ENCODE data around the gene HHAT. TPM values are rescaled to one million over a fixed set of nuclear protein-coding genes. Genes with fewer than 3 reads are reported as not detected.

HHAT gene
- total RNA-seq, 1 donor from 2014 or later, result 2.4 TPM

GRCh38 chr1:210662291-210663050, 333.8 kb downstream of the HHAT start:
- no peak for DNase-seq (ENCODE audit: low spot score in 2 of 2)
- FAIRE-seq, result no peak

GRCh38 chr1:210663730-210664573, 335.2 kb downstream of the HHAT start:
- DNase-seq (ENCODE audit: low spot score in 2 of 2) (no peak), FAIRE-seq (no peak)

GRCh38 chr1:210669951-210670350, 341.2 kb downstream of the HHAT start:
- FAIRE-seq (no peak), DNase-seq (ENCODE audit: low spot score in 2 of 2) (no peak)

GRCh38 chr1:210674151-210674550, 345.4 kb downstream of the HHAT start:
- no peak for DNase-seq (ENCODE audit: low spot score in 2 of 2)
- FAIRE-seq, result no peak

- FAIRE-seq, result no peak
Observed at GRCh38 chr1:210676539-210676938, 347.8 kb downstream of the HHAT start.

GRCh38 chr1:210677533-210677932, 348.8 kb downstream of the HHAT start:
- FAIRE-seq, result no peak
- DNase-seq (ENCODE audit: low spot score in 2 of 2), result no peak

More at GRCh38 chr1:210676539-210676938, 347.8 kb downstream of the HHAT start:
- no peak for DNase-seq (ENCODE audit: low spot score in 2 of 2)

GRCh38 chr1:210678306-210678705, 349.6 kb downstream of the HHAT start:
- DNase-seq (ENCODE audit: low spot score in 2 of 2), result no peak
- no peak for FAIRE-seq

- no peak for DNase-seq (ENCODE audit: low spot score in 2 of 2)
- FAIRE-seq, result no peak
Observed at GRCh38 chr1:210681158-210681557, 352.5 kb downstream of the HHAT start.

- FAIRE-seq (no peak), DNase-seq (ENCODE audit: low spot score in 2 of 2) (no peak)
Observed at GRCh38 chr1:210683403-210684047, 354.8 kb downstream of the HHAT start.

GRCh38 chr1:210684466-210685294, 356.0 kb downstream of the HHAT start:
- FAIRE-seq (no peak), DNase-seq (ENCODE audit: low spot score in 2 of 2) (no peak)

- DNase-seq (ENCODE audit: low spot score in 2 of 2) (no peak), FAIRE-seq (no peak)
Observed at GRCh38 chr1:210685295-210685650, 356.6 kb downstream of the HHAT start.

GRCh38 chr1:210686841-210687240, 358.1 kb downstream of the HHAT start:
- FAIRE-seq (no peak), DNase-seq (ENCODE audit: low spot score in 2 of 2) (no peak)

- no peak for FAIRE-seq
- no peak for DNase-seq (ENCODE audit: low spot score in 2 of 2)
Observed at GRCh38 chr1:210687582-210688279, 359.0 kb downstream of the HHAT start.

GRCh38 chr1:210688512-210689234, 360.0 kb downstream of the HHAT start:
- FAIRE-seq, result no peak

GRCh38 chr1:210689826-210690225, 361.1 kb downstream of the HHAT start:
- FAIRE-seq (no peak), DNase-seq (ENCODE audit: low spot score in 2 of 2) (no peak)

More at GRCh38 chr1:210688512-210689234, 360.0 kb downstream of the HHAT start:
- no peak for DNase-seq (ENCODE audit: low spot score in 2 of 2)

GRCh38 chr1:210690236-210690635, 361.5 kb downstream of the HHAT start:
- FAIRE-seq, result no peak

GRCh38 chr1:210691039-210691610, 362.4 kb downstream of the HHAT start:
- no peak for DNase-seq (ENCODE audit: low spot score in 2 of 2)
- FAIRE-seq, result no peak

More at GRCh38 chr1:210690236-210690635, 361.5 kb downstream of the HHAT start:
- no peak for DNase-seq (ENCODE audit: low spot score in 2 of 2)

- DNase-seq (ENCODE audit: low spot score in 2 of 2) (no peak), FAIRE-seq (no peak)
Observed at GRCh38 chr1:210692796-210693195, 364.1 kb downstream of the HHAT start.

- FAIRE-seq, result no peak
Observed at GRCh38 chr1:210695026-210695425, 366.3 kb downstream of the HHAT start.

More at GRCh38 chr1:210695026-210695425, 366.3 kb downstream of the HHAT start:
- DNase-seq (ENCODE audit: low spot score in 2 of 2), result no peak

All from frontal cortex (tissue), 4 donors.